ENCODE results near the gene C3orf20. TPM values are rescaled to one million over a fixed set of nuclear protein-coding genes. Genes with fewer than 3 reads are reported as not detected.

The C3orf20 gene
- total RNA-seq, 1 donor from 2014 or later, result not detected

DNA sequence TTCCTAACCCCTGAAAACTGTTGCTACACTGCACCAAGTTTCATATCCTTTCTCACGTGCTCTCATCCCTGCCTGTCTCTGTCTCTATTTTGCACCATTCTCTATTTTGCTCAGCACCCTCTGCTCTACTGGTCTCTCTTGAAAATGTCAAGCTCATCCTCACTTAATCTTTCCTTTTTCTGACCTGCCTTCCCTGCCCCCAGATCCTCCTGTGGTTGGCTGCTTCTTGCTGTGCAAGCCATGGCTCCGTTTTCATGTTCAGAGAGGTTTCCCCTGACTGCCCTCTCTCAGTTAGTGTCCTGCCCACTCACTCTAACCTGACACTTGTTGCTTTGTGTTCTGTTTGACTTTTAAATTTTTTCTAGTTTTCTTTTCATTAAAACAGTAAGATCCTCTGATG is 17.4 kb upstream of the C3orf20 start:
- H3K4me1 Mint-ChIP-seq (ENCODE audit: low read depth, unreplicated experiment), result no peaks in the 10 kb centered on the region
- no peak overlapping the region for H3K27ac Mint-ChIP-seq (ENCODE audit: unreplicated experiment)
- TF ChIP-seq, protein P1, sequence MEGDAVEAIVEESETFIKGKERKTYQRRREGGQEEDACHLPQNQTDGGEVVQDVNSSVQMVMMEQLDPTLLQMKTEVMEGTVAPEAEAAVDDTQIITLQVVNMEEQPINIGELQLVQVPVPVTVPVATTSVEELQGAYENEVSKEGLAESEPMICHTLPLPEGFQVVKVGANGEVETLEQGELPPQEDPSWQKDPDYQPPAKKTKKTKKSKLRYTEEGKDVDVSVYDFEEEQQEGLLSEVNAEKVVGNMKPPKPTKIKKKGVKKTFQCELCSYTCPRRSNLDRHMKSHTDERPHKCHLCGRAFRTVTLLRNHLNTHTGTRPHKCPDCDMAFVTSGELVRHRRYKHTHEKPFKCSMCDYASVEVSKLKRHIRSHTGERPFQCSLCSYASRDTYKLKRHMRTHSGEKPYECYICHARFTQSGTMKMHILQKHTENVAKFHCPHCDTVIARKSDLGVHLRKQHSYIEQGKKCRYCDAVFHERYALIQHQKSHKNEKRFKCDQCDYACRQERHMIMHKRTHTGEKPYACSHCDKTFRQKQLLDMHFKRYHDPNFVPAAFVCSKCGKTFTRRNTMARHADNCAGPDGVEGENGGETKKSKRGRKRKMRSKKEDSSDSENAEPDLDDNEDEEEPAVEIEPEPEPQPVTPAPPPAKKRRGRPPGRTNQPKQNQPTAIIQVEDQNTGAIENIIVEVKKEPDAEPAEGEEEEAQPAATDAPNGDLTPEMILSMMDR (IDR thresholded peaks at IDR 0.05; ENCODE audit: partially characterized antibody, unreplicated experiment), result no peak
- no peak for DNase-seq
- H3K9me3 Mint-ChIP-seq (ENCODE audit: unreplicated experiment), result no peaks in the 10 kb centered on the region
- no peaks in the 10 kb centered on the region for H3K27me3 Mint-ChIP-seq (ENCODE audit: unreplicated experiment)
- H3K4me3 Mint-ChIP-seq (ENCODE audit: unreplicated experiment), result no peak overlapping the region
- H3K36me3 Mint-ChIP-seq (ENCODE audit: unreplicated experiment), result peaks cover 5% of the 10 kb centered on the region

DNA sequence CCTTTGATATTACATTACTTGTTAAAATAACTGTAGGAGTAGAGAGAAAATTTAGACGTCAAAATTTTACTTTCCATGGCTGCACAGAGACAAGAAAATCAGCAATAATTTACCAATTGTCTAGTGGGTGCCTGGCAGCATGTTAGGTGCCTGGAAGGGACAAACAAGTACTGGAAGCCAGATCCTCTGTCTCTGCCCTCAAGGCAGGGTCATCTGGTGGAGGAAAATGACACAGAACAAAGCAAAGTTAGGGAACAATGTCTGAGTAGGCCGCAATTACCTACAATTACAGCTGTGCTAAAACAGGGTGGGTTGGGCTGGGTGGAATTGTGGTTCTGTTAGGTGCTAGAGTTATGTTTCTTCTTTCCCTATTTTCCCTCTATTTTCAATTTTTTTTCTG is 16.0 kb upstream of the C3orf20 start:
- Mint-ChIP-seq H3K27ac (ENCODE audit: unreplicated experiment) (no peak overlapping the region), H3K4me1 (ENCODE audit: low read depth, unreplicated experiment) (no peaks in the 10 kb centered on the region), H3K4me3 (ENCODE audit: unreplicated experiment) (no peak overlapping the region), H3K27me3 (ENCODE audit: unreplicated experiment) (no peaks in the 10 kb centered on the region), H3K36me3 (ENCODE audit: unreplicated experiment) (peaks cover 5% of the 10 kb centered on the region), H3K9me3 (ENCODE audit: unreplicated experiment) (no peaks in the 10 kb centered on the region)
- DNase-seq, result no peak
- TF ChIP-seq, protein P1 (IDR thresholded peaks at IDR 0.05; ENCODE audit: partially characterized antibody, unreplicated experiment), result no peak

DNA sequence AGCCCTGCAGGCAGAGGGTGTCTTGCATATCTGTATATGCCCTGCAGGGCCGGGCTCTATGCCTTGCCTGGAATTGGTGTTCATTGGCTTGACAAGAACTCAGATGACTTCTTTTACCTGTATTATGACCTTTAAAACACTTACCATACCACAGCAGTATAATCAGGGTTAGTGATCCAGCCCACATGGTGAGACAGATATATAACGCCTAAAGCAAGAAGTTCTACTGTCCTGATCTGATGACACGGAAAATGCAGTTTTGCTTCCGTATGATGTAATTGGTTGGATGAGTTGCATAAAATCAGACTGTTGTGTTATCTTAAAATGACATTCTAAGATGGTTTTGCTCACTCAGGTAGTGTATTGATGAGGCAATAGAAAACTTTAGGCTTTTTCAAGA is 14.0 kb upstream of the C3orf20 start:
- no peaks in the 10 kb centered on the region for H3K9me3 Mint-ChIP-seq (ENCODE audit: unreplicated experiment)
- peaks cover 5% of the 10 kb centered on the region for H3K36me3 Mint-ChIP-seq (ENCODE audit: unreplicated experiment)
- no peak overlapping the region for H3K27ac Mint-ChIP-seq (ENCODE audit: unreplicated experiment)
- TF ChIP-seq, protein P1 (IDR thresholded peaks at IDR 0.05; ENCODE audit: partially characterized antibody, unreplicated experiment), result no peak
- no peak for DNase-seq
- H3K4me1 Mint-ChIP-seq (ENCODE audit: low read depth, unreplicated experiment), result no peaks in the 10 kb centered on the region
- no peak overlapping the region for H3K4me3 Mint-ChIP-seq (ENCODE audit: unreplicated experiment)
- no peaks in the 10 kb centered on the region for H3K27me3 Mint-ChIP-seq (ENCODE audit: unreplicated experiment)

DNA sequence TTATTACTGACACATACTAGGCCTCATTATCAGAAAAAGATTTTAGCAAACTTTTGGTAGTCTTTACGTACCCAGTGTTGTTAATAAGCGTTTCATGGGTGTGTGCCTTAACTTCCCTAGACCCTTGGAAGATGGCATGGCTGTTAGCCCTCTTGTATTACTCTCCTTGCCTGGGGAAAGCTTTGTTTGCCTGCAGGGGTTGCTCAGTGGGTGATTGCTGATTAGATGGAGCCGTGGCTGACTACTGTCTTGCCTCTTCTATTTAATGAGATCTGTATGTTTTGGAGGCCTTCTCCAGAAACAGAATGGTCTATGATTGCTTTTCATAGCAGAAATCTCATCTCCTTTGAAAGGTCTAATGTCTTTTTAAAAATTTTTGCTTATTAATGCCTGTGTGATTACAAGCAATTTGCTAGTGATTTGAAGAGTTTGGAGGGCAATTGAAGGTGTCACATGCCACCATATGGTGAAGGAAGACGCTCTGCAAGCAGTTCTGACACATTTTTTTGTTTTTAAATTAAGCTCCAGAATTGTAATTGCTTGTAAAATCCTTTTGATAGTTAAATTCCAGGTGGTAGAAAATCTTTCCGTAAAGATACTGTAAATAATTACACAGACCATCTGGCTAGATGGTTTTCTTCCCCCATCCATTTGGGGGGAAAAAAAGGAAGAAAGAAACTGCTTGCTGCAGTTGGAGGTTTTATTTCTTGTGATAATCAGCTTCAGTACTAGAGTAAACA is 11.4 kb upstream of the C3orf20 start:
- no peak overlapping the region for H3K27ac Mint-ChIP-seq (ENCODE audit: unreplicated experiment)

DNA sequence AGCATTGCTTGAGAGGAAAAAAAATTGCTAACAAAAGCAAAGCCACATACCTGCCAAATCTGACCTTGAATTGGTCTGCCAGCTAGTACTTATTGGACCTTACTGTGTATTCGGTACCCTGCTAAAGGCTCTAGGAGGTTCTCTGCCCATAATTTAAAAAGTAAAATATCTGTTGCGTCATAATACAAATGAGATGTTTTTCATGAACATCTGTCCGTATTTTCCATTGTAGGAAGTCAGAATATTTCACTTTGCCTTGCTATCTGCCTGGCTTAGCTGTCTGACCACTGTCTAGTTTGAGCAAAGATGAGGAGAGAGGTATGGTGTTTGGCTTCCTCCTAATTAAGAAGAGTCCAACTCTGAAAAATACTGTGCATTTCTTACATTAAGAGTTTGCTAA is 10.8 kb upstream of the C3orf20 start:
- H3K4me1 Mint-ChIP-seq (ENCODE audit: low read depth, unreplicated experiment), result no peaks in the 10 kb centered on the region
- no peaks in the 10 kb centered on the region for H3K27me3 Mint-ChIP-seq (ENCODE audit: unreplicated experiment)
- H3K36me3 Mint-ChIP-seq (ENCODE audit: unreplicated experiment), result peaks cover 5% of the 10 kb centered on the region
- no peak overlapping the region for H3K27ac Mint-ChIP-seq (ENCODE audit: unreplicated experiment)
- TF ChIP-seq, protein P1 (IDR thresholded peaks at IDR 0.05; ENCODE audit: partially characterized antibody, unreplicated experiment), result no peak
- DNase-seq, result no peak
- no peaks in the 10 kb centered on the region for H3K9me3 Mint-ChIP-seq (ENCODE audit: unreplicated experiment)
- no peak overlapping the region for H3K4me3 Mint-ChIP-seq (ENCODE audit: unreplicated experiment)

More for the DNA sequence above, 11.4 kb upstream of the C3orf20 start:
- Mint-ChIP-seq H3K36me3 (ENCODE audit: unreplicated experiment) (peaks cover 5% of the 10 kb centered on the region), H3K27me3 (ENCODE audit: unreplicated experiment) (no peaks in the 10 kb centered on the region), H3K9me3 (ENCODE audit: unreplicated experiment) (no peaks in the 10 kb centered on the region), H3K4me1 (ENCODE audit: low read depth, unreplicated experiment) (no peaks in the 10 kb centered on the region), H3K4me3 (ENCODE audit: unreplicated experiment) (no peak overlapping the region)
- DNase-seq, result no peak
- TF ChIP-seq, protein P1 (IDR thresholded peaks at IDR 0.05; ENCODE audit: partially characterized antibody, unreplicated experiment), result no peak

Measured in glutamatergic neuron (in vitro differentiated cells).